ENCODE results near the gene PBOV1.

GRCh38 chr6:138255443-138255842 is 37.2 kb upstream of the PBOV1 start:
- TF ChIP-seq TSHZ2 (CRISPR knock-in tag; IDR thresholded peaks at IDR 0.05) (no peak), CSRNP3 (CRISPR knock-in tag; IDR thresholded peaks at IDR 0.05) (no peak), ZFP30 (CRISPR knock-in tag; IDR thresholded peaks at IDR 0.05) (no peak), ISL1 (CRISPR knock-in tag; IDR thresholded peaks at IDR 0.05) (no peak), RARB (CRISPR knock-in tag; IDR thresholded peaks at IDR 0.05) (no peak), ZNF8 (CRISPR knock-in tag; IDR thresholded peaks at IDR 0.05) (no peak), OSR1 (CRISPR knock-in tag; IDR thresholded peaks at IDR 0.05) (no peak), POU6F1 (CRISPR knock-in tag; IDR thresholded peaks at IDR 0.05; ENCODE audit: borderline replicate concordance, low read depth) (no peak), SNAI2 (CRISPR knock-in tag; IDR thresholded peaks at IDR 0.05) (no peak), CREB5 (CRISPR knock-in tag; IDR thresholded peaks at IDR 0.05; ENCODE audit: low read depth) (no peak), ARNTL (CRISPR knock-in tag; IDR thresholded peaks at IDR 0.05; ENCODE audit: borderline replicate concordance, low read depth) (no peak), PPARA (CRISPR knock-in tag; IDR thresholded peaks at IDR 0.05; ENCODE audit: borderline replicate concordance) (no peak), ZC3H10 (CRISPR knock-in tag; IDR thresholded peaks at IDR 0.05) (no peak), ZFP3 (CRISPR knock-in tag; IDR thresholded peaks at IDR 0.05) (no peak)
